ENCODE measurements around the gene PPP2R2D. TPM values are rescaled to one million over a fixed set of nuclear protein-coding genes. Genes with fewer than 3 reads are reported as not detected.

Gene PPP2R2D
- total RNA-seq, 1 donor = 23.9 TPM

- Histone ChIP-seq H3K27me3 (ENCODE audit: insufficient read depth, low read length) (peaks cover 18% of the 10 kb centered on the region), H3K79me2 (ENCODE audit: insufficient read depth, low read length) (peaks cover 51% of the 10 kb centered on the region), H3K4me1 (ENCODE audit: insufficient read depth, low read length) (peaks cover 19% of the 10 kb centered on the region), H2AFZ (ENCODE audit: low read length) (peak overlapping the region; percentile 62), H3K4me2 (ENCODE audit: insufficient read depth, low read length) (peak overlapping the region; percentile 86), H3K9me3 (ENCODE audit: low read depth, low read length) (no peaks in the 10 kb centered on the region), H3K4me3 (ENCODE audit: insufficient read depth, low read length) (peak overlapping the region; percentile 80), H3K36me3 (ENCODE audit: insufficient read depth, low read length) (peaks cover 10% of the 10 kb centered on the region), H3K27ac (ENCODE audit: low read depth, low read length) (peak overlapping the region; percentile 73), H4K20me1 (ENCODE audit: insufficient read depth, low read length) (peaks cover 31% of the 10 kb centered on the region)
- DNase-seq (ENCODE audit: insufficient read length, low spot score, missing footprints) = peak; percentile 93
- TF ChIP-seq, protein P1, sequence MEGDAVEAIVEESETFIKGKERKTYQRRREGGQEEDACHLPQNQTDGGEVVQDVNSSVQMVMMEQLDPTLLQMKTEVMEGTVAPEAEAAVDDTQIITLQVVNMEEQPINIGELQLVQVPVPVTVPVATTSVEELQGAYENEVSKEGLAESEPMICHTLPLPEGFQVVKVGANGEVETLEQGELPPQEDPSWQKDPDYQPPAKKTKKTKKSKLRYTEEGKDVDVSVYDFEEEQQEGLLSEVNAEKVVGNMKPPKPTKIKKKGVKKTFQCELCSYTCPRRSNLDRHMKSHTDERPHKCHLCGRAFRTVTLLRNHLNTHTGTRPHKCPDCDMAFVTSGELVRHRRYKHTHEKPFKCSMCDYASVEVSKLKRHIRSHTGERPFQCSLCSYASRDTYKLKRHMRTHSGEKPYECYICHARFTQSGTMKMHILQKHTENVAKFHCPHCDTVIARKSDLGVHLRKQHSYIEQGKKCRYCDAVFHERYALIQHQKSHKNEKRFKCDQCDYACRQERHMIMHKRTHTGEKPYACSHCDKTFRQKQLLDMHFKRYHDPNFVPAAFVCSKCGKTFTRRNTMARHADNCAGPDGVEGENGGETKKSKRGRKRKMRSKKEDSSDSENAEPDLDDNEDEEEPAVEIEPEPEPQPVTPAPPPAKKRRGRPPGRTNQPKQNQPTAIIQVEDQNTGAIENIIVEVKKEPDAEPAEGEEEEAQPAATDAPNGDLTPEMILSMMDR (IDR thresholded peaks at IDR 0.05; ENCODE audit: extremely low read depth, low read depth, low read length) = no peak
Measured at GRCh38 chr10:131901181-131901829, 497 bp downstream of the PPP2R2D start.

GRCh38 chr10:131902211-131902610 is 1.4 kb downstream of the PPP2R2D start:
- Histone ChIP-seq H3K27me3 (ENCODE audit: insufficient read depth, low read length) (peaks cover 16% of the 10 kb centered on the region), H3K79me2 (ENCODE audit: insufficient read depth, low read length) (peaks cover 59% of the 10 kb centered on the region), H3K9me3 (ENCODE audit: low read depth, low read length) (no peaks in the 10 kb centered on the region), H3K4me2 (ENCODE audit: insufficient read depth, low read length) (peak overlapping the region; percentile 86), H3K27ac (ENCODE audit: low read depth, low read length) (peak overlapping the region; percentile 73), H3K4me1 (ENCODE audit: insufficient read depth, low read length) (peaks cover 19% of the 10 kb centered on the region), H4K20me1 (ENCODE audit: insufficient read depth, low read length) (peaks cover 35% of the 10 kb centered on the region), H3K36me3 (ENCODE audit: insufficient read depth, low read length) (peaks cover 10% of the 10 kb centered on the region), H2AFZ (ENCODE audit: low read length) (no peak overlapping the region), H3K4me3 (ENCODE audit: insufficient read depth, low read length) (peak overlapping the region; percentile 80)
- DNase-seq (ENCODE audit: insufficient read length, low spot score, missing footprints) = no peak
- TF ChIP-seq, protein P1 (IDR thresholded peaks at IDR 0.05; ENCODE audit: extremely low read depth, low read depth, low read length) = no peak

GRCh38 chr10:131902691-131903090 is 1.9 kb downstream of the PPP2R2D start:
- Histone ChIP-seq H3K36me3 (ENCODE audit: insufficient read depth, low read length) (peaks cover 10% of the 10 kb centered on the region), H3K4me1 (ENCODE audit: insufficient read depth, low read length) (peaks cover 19% of the 10 kb centered on the region), H3K9me3 (ENCODE audit: low read depth, low read length) (no peaks in the 10 kb centered on the region), H3K27me3 (ENCODE audit: insufficient read depth, low read length) (peaks cover 16% of the 10 kb centered on the region), H3K4me3 (ENCODE audit: insufficient read depth, low read length) (no peak overlapping the region), H2AFZ (ENCODE audit: low read length) (no peak overlapping the region), H3K27ac (ENCODE audit: low read depth, low read length) (no peak overlapping the region), H4K20me1 (ENCODE audit: insufficient read depth, low read length) (peaks cover 37% of the 10 kb centered on the region), H3K79me2 (ENCODE audit: insufficient read depth, low read length) (peaks cover 63% of the 10 kb centered on the region), H3K4me2 (ENCODE audit: insufficient read depth, low read length) (peak overlapping the region; percentile 86)
- no peak for DNase-seq (ENCODE audit: insufficient read length, low spot score, missing footprints)
- TF ChIP-seq, protein P1 (IDR thresholded peaks at IDR 0.05; ENCODE audit: extremely low read depth, low read depth, low read length) = no peak

DNA sequence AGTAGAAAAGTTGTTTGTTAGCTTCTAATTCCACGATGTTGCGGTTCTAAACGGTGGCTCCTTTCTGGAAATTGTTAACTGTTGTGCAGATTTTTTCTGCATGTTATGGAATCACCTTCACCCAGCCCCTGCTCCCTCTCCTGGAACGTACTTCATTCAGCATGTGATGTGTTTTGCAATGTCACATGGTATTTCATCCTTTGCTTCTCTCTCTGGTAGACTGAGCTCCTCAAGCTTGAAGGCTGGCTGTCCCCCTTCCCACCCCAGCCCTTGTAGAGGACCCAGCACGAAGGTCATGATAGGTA is 4.4 kb downstream of the PPP2R2D start:
- peaks cover 13% of the 10 kb centered on the region for H3K36me3 ChIP-seq (ENCODE audit: insufficient read depth, low read length)

More for the DNA sequence above, 4.4 kb downstream of the PPP2R2D start:
- Histone ChIP-seq H2AFZ (ENCODE audit: low read length) (no peak overlapping the region), H4K20me1 (ENCODE audit: insufficient read depth, low read length) (peaks cover 55% of the 10 kb centered on the region), H3K27me3 (ENCODE audit: insufficient read depth, low read length) (no peaks in the 10 kb centered on the region), H3K27ac (ENCODE audit: low read depth, low read length) (no peak overlapping the region), H3K9me3 (ENCODE audit: low read depth, low read length) (no peaks in the 10 kb centered on the region), H3K4me1 (ENCODE audit: insufficient read depth, low read length) (peaks cover 14% of the 10 kb centered on the region), H3K4me3 (ENCODE audit: insufficient read depth, low read length) (no peak overlapping the region), H3K79me2 (ENCODE audit: insufficient read depth, low read length) (peaks cover 89% of the 10 kb centered on the region), H3K4me2 (ENCODE audit: insufficient read depth, low read length) (no peak overlapping the region)
- TF ChIP-seq, protein P1 (IDR thresholded peaks at IDR 0.05; ENCODE audit: extremely low read depth, low read depth, low read length) = no peak
- no peak for DNase-seq (ENCODE audit: insufficient read length, low spot score, missing footprints)
